SK-N-SH (cell line): Measurements from ENCODE around the gene OLFML3.
"Not testable (repeated sequence)": the region's sequence is repeated elsewhere in the genome, so short reads cannot be mapped to it uniquely, and the experiment has no call there.

ENCODE experiments used
- CHD2 ChIP-seq: fragments of 150-350 bp; IDR thresholded peaks from 2 replicates; pipeline ENCODE4 v1.6.1; 2018; ENCODE audit warnings: low read length; ENCODE audit not compliant: partially characterized antibody
- JUND ChIP-seq: IDR thresholded peaks from 2 replicates; pipeline ENCODE4 v1.4.0; 2012
- MEF2A ChIP-seq: IDR thresholded peaks from 2 replicates; pipeline ENCODE4 v1.4.0; 2012; ENCODE audit warnings: low read depth, borderline replicate concordance
- POLR2AphosphoS5 ChIP-seq: IDR thresholded peaks from 2 replicates; pipeline ENCODE4 v1.6.1; 2012; ENCODE audit warnings: low read depth, low read length
- RAD21 ChIP-seq: IDR thresholded peaks from 2 replicates; pipeline ENCODE4 v1.6.1; 2012; ENCODE audit warnings: mild to moderate bottlenecking, low read length
- RFX5 ChIP-seq: IDR thresholded peaks from 2 replicates; pipeline ENCODE4 v1.6.1; 2012; ENCODE audit warnings: mild to moderate bottlenecking, improper control_type of control experiment, low read length
- SIN3A ChIP-seq: IDR thresholded peaks from 2 replicates; pipeline ENCODE4 v1.6.1; 2012; ENCODE audit warnings: low read depth, mild to moderate bottlenecking, low read length, moderate library complexity, borderline replicate concordance
- TAF1 ChIP-seq: IDR thresholded peaks from 2 replicates; pipeline ENCODE4 v1.6.1; 2012; ENCODE audit warnings: low read depth, mild to moderate bottlenecking, low read length, moderate library complexity, borderline replicate concordance
- YY1 ChIP-seq: IDR thresholded peaks from 2 replicates; pipeline ENCODE4 v1.4.0; 2012; ENCODE audit warnings: low read depth, mild to moderate bottlenecking
- TF ChIP-seq, protein P1 (sequence below): IDR thresholded peaks from 2 replicates; pipeline ENCODE4 v1.6.1; 2012; ENCODE audit warnings: mild to moderate bottlenecking, low read depth, low read length, moderate library complexity
- TF ChIP-seq, protein P2 (sequence below): fragments of 150-350 bp; IDR thresholded peaks from 2 replicates; pipeline ENCODE4 v1.6.1; 2017; ENCODE audit warnings: antibody characterized with exemption, low read length, low read depth, borderline replicate concordance
- TF ChIP-seq, protein P3 (sequence below): fragments of 200-600 bp; sonication (generic); IDR thresholded peaks from 2 replicates; pipeline ENCODE4 v1.6.1; 2017; ENCODE audit warnings: antibody characterized with exemption, mild to moderate bottlenecking, moderate library complexity
- TF ChIP-seq, protein P4 (sequence below): IDR thresholded peaks from 2 replicates; pipeline ENCODE4 v1.4.0; 2012; ENCODE audit warnings: low read depth, borderline replicate concordance
- TF ChIP-seq, protein P5 (sequence below): IDR thresholded peaks from 2 replicates; pipeline ENCODE4 v1.4.0; 2012; ENCODE audit warnings: low read depth

DNA sequence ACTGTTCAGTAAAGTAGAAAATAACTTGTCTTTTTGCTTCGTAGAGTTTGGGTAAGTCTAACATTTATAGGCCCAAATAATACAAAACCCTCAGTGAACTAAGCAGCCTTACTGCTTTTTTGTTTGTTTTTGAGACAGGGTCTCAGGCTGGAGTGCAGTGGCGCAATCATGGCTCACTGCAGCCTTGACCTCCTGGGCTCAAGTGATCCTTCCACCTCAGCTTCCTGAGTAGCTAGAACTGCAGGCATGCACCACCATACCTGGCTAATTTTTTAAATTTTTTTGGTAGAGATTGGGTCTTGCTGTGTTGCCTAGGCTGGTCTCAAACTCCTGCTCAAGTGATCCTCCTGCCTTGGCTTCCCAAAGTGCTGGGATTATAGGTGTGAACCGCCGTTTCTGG, 31.1 kb upstream of the OLFML3 start:
- TF ChIP-seq, protein P1, sequence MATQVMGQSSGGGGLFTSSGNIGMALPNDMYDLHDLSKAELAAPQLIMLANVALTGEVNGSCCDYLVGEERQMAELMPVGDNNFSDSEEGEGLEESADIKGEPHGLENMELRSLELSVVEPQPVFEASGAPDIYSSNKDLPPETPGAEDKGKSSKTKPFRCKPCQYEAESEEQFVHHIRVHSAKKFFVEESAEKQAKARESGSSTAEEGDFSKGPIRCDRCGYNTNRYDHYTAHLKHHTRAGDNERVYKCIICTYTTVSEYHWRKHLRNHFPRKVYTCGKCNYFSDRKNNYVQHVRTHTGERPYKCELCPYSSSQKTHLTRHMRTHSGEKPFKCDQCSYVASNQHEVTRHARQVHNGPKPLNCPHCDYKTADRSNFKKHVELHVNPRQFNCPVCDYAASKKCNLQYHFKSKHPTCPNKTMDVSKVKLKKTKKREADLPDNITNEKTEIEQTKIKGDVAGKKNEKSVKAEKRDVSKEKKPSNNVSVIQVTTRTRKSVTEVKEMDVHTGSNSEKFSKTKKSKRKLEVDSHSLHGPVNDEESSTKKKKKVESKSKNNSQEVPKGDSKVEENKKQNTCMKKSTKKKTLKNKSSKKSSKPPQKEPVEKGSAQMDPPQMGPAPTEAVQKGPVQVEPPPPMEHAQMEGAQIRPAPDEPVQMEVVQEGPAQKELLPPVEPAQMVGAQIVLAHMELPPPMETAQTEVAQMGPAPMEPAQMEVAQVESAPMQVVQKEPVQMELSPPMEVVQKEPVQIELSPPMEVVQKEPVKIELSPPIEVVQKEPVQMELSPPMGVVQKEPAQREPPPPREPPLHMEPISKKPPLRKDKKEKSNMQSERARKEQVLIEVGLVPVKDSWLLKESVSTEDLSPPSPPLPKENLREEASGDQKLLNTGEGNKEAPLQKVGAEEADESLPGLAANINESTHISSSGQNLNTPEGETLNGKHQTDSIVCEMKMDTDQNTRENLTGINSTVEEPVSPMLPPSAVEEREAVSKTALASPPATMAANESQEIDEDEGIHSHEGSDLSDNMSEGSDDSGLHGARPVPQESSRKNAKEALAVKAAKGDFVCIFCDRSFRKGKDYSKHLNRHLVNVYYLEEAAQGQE: not testable (repeated sequence)
- TF ChIP-seq YY1, POLR2AphosphoS5, MEF2A, TAF1, RFX5, JUND, RAD21, SIN3A, CHD2: not testable (repeated sequence)
- TF ChIP-seq, protein P2, sequence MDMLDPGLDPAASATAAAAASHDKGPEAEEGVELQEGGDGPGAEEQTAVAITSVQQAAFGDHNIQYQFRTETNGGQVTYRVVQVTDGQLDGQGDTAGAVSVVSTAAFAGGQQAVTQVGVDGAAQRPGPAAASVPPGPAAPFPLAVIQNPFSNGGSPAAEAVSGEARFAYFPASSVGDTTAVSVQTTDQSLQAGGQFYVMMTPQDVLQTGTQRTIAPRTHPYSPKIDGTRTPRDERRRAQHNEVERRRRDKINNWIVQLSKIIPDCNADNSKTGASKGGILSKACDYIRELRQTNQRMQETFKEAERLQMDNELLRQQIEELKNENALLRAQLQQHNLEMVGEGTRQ: not testable (repeated sequence)
- TF ChIP-seq, protein P3, sequence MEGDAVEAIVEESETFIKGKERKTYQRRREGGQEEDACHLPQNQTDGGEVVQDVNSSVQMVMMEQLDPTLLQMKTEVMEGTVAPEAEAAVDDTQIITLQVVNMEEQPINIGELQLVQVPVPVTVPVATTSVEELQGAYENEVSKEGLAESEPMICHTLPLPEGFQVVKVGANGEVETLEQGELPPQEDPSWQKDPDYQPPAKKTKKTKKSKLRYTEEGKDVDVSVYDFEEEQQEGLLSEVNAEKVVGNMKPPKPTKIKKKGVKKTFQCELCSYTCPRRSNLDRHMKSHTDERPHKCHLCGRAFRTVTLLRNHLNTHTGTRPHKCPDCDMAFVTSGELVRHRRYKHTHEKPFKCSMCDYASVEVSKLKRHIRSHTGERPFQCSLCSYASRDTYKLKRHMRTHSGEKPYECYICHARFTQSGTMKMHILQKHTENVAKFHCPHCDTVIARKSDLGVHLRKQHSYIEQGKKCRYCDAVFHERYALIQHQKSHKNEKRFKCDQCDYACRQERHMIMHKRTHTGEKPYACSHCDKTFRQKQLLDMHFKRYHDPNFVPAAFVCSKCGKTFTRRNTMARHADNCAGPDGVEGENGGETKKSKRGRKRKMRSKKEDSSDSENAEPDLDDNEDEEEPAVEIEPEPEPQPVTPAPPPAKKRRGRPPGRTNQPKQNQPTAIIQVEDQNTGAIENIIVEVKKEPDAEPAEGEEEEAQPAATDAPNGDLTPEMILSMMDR: not testable (repeated sequence)
- TF ChIP-seq, protein P4, sequence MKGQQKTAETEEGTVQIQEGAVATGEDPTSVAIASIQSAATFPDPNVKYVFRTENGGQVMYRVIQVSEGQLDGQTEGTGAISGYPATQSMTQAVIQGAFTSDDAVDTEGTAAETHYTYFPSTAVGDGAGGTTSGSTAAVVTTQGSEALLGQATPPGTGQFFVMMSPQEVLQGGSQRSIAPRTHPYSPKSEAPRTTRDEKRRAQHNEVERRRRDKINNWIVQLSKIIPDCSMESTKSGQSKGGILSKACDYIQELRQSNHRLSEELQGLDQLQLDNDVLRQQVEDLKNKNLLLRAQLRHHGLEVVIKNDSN: not testable (repeated sequence)
- TF ChIP-seq, protein P5, sequence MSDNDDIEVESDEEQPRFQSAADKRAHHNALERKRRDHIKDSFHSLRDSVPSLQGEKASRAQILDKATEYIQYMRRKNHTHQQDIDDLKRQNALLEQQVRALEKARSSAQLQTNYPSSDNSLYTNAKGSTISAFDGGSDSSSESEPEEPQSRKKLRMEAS: not testable (repeated sequence)
